Fibroblast of gingiva (primary cell): ENCODE data around the gene COL1A1.

Experiments
- DNase-seq: peaks from one replicate; pipeline ENCODE4 v3.0.0-alpha.2; 2011; ENCODE audit warnings: low read depth

COL1A1 gene

DNA sequence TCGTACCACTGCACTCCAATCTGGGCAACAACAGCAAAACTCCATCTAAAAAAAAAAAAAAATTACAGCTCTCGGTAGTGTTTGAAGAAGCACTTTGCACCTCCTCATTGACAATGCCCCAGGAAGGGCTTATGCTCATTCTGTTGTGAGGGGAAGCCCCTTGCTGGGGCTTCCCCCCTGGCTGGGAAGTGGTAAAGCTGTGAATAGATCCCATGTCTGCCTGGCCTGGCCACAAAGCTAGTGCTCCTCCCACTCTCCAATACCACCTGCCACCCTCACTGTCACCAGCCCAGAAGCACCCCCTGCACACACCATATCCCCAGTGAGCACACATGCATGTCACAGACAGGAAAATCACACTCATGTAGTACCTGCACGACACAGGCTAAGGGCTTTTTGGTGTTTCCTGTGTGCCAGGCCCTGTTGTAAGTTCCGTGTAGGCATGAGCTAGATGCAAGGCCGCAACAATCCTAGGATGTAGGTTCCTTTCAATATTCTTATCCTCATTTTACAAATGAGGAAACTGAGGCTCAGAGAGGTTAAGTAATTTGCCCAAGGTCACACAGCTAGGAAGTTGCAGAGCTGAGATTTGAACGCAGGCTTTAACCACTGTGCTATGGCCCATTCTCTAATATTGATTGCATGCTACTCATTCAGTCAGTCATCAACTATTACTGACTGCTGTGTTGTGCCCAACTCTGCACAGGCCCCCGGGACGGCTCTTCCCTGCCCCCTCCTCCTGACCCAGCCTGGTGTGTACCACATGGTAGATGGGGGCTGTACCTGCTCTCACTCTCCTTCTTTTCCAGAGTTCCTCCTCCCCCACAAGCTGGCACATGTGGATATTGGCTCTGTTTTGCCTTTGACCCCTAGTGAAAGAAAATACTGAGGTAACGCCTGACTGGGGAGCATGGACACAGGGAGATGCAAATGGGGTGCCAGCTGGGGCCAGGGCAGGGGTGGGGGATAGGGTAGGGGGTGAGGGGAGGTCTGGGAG lies 11.9 kb upstream of the COL1A1 start:
- no peak for DNase-seq

DNA sequence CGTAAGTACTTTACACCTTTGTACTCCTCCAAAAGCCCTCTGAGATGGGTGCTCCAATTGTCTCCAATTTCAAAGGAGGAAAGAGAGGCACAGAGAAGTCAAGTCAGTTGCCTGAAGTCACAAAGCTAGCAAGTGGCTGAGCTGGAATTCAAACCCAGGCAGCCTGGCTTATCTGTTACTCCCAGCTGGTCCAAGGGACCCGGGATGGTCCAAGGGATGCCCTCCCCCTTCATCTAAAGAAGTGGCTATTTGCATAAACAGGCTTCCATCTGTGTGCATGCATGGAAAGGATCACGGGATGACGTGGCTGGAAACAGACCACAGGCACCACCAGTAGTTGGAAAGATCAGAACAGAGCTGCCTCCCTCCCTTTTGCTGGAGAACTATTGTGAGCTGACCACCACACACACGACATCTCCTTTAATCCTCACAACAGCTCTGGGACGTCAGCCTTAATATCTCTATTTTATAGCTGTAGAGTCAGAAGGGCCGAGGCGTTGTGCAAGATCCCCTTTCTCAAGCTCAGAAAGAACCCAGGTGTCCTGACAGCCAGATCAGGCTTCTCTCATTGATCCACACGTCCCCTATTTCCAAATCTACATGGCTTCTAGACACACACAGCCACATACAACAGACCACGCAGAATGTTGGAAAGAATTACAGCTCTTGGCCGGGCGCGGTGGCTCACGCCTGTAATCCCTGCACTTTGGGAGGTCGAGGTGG lies 10.9 kb upstream of the COL1A1 start:
- peak; percentile 49 for DNase-seq

DNA sequence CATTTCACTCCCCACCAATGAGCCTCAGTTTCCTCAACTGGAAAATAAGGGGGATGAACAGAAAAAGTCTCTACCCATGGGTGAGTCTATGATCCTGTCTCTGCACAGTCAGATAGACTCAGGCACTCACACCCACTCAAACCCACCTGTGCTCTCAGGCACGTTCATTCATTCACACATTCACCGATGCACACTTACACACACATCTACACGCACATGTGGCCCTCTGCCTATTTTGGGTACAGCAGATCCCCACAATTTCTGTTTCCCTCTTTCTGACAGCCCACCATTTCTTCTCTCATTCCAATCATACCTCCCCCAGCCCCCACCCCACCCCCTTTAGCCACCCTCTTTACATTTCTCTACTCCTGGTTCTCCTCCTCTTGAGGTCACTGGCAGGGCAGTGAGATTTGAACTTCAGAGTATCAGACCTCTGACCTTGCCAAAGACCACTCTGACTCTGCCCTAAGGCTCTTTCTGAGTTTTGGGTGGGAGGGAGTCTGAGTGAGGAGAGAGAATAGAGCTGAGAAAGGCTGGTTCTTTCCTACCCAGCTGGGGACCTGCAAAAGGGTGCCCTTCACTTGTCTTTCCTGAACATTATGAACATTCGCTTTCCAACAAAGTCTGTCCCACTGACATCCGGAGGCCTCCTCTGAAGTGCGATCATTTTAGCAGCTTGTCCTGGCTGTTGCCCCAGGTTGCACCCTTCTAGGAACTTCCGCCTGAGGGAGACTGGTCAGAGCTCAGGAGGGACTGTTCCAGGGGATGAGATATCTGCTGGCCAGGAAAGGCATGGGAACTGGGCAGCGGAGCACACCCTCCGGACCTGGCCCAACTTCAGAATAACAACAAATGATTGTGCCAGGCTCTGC lies 10.1 kb upstream of the COL1A1 start:
- DNase-seq = peak; percentile 47

GRCh38 chr17:50210240-50211225 lies 9.1 kb upstream of the COL1A1 start:
- peak; percentile 93 for DNase-seq

DNA sequence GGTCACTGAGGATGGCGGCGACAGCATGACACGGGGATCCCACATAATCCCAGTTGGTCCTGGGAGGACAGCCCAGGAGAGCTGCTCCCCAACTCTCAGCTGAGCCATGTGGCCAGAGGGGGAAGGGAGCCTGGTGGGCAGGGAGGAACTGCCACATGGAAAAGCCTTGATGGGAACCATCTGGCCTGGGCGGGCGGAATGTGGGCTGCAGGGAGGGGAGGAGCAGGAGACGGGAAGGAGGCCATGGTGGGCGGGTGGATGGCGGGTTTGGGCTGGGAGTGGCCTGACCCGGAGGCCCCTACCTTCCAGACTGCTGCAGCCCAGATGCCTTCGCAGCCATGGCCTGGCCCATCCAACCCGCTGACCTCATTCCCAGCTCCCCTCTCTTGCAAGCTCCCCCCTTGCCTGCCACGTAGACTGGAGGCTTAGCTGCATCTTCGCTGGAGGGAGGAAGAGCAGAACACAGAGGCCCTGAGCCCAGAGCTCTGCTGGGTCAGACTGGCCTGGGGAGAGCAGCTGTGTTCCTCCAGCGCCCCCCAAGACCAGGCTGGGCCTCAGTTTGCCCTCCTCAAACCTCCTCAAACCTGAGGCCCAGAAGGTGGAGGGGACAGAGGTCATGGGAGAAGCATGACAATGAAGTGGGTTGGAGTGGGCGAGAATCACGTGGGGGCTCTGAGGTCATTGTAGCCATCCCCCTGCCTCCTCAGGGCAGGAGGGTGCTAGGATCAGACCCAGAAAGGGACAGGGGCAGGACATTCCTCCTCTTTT lies 8.2 kb upstream of the COL1A1 start:
- DNase-seq = peak; percentile 100

- DNase-seq = no peak
These were observed 7.7 kb upstream of the COL1A1 start for GRCh38 chr17:50209133-50209471.

GRCh38 chr17:50208611-50209061 lies 7.2 kb upstream of the COL1A1 start:
- DNase-seq = no peak

GRCh38 chr17:50207792-50208567 lies 6.5 kb upstream of the COL1A1 start:
- DNase-seq = no peak

GRCh38 chr17:50207315-50207714 lies 5.9 kb upstream of the COL1A1 start:
- DNase-seq = no peak

DNA sequence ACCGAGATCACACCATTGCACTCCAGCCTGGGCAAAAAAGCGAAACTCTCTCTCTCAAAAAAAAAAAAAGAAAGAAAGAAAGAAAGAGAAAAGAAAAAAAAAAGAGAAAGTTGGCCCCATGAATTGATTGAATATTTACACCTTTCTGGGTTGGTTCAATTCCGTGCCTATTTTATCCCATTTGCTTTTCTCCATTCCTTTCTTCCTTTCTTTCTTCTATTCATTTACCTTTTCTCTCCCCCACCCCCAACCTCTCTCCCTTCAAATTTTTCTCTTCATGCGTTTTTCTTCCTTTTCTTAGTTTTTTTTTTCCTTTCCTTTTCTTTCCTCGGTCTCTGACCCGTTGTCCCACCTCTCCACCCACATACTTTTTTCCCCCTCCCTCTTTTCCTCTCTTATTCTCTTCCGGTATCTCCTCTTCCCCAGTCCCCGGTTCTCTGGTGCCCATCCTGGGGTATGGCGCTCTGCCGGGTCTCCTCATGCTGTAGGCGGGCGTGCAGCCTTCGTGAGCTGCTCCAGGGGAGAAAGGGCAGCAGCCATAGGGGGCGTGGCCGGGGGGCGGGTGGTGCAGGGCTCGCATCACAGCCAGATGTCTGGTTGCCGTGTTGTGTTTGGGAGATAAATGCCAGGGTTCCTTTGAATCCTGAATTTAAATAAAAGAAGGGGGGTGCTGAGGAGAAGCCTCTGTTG lies 5.3 kb upstream of the COL1A1 start:
- peak; percentile 64 for DNase-seq

- no peak for DNase-seq
These were observed 4.6 kb upstream of the COL1A1 start for GRCh38 chr17:50205963-50206505.

- DNase-seq = no peak
These were observed 3.9 kb upstream of the COL1A1 start for GRCh38 chr17:50205111-50205962.

GRCh38 chr17:50204431-50204830 lies 3.0 kb upstream of the COL1A1 start:
- no peak for DNase-seq

DNA sequence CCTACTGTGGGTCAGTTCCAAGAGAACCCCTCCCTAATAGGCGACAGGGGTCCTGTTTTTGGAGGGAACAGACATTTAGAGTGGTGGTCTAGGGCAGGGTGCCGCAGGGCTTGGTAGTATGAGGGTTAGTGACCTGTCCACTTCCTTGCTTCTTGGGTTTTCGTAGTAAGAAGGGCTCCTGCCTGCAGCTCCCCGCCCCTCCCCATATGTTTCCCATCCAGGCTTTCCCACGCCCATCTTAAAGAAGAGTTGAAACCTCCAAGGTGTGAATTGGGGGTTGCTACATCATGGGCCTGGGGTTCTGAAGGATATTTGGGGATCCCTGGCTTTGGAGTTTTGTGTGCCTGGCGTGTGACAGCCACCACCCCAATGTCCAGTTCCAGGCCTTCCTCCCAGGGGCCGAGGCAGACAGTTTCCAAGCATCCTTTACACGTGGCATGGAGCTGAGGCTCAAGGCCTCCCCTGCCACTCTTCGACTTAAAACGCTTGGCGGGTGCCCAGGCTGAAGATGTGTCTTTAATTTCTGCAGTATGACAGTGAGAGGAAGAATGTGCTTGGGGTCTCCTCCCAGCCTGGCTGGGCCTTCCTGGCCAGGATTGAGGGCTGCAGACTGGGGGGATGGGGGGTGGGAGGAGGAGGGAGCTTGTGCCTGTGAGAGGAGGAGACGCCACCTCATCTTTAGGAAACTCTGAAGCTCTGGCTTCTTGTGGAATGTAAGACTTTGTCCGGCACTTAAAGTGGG lies 2.3 kb upstream of the COL1A1 start:
- DNase-seq = peak; percentile 99

- DNase-seq = peak; percentile 90
These were observed 1.7 kb upstream of the COL1A1 start for GRCh38 chr17:50203086-50203485.

DNA sequence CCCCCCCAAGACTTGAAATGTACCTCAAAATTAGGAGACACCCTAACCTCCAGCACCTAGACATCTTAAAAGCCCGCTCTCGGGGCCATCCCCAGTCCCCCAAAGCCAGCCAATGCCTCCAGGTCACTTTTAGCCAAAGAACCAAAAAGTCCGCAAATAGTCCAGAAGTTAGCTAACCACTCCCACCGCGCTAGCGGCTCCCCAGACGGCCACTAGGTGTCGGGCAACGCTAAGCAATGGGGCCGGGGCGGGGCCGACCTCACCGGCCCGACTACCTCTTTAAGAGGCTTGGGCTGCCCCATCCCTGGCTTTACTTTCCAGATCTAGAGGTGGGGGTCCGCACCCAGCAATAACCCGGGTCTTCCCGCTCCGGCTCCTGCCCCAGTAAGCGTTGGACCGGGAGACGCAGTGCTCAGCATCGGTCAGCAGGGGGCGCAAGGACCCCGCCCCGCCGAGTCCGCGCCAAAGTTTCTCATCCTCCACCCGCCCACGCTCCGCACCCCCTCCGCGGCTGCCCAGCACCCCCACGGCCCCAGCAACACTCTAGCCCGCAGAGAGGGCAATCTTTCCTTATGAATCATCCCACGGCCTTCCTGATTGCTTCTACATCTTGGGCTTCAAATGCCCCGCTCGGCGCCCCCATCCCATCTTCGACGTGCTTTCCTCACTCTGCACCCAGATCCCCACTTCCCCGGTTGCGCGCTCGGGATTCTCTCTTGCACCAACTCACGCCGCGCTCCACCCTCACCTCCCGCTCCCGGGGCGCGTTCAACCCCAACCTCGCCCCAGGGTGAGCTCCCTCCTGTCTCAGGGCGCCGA lies 765 bp downstream of the COL1A1 start:
- DNase-seq = no peak
